ENCODE data around the gene NR3C2.

DNA sequence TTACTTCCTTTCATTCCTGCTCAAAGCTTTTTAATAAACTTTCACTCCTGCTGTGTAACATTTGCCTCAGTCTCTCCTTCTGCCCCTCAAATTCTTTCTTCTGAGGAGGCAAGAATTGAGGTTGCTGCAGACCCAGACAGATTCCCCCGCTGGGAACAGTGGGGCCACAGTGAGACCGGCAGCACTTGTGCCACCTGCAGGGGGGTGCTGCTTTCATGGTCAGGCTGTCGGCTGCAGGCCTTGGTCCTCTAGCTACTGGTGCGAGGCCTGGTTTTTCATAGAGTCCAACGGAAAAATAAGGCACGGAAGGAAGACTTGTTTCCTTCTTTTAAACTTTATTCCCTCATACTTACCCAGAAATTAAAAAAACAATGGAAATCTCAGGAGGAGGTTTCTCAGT is 296.7 kb downstream of the NR3C2 start:
- TF ChIP-seq CTCF (IDR thresholded peaks at IDR 0.05; ENCODE audit: borderline replicate concordance, extremely low read depth, low read length, poor library complexity, severe bottlenecking), result no peak
- no peak for TF ChIP-seq EZH2 (IDR thresholded peaks at IDR 0.05; ENCODE audit: borderline replicate concordance, low read depth, low read length, severe bottlenecking)
